H1 (cell line): Measurements from ENCODE around the gene NELFB. TPM values are rescaled to one million over a fixed set of nuclear protein-coding genes. Genes with fewer than 3 reads are reported as not detected.
A peak's percentile ranks its signal among the peaks of the same experiment; 100 is the strongest.

Experiments
- BCL11A ChIP-seq, 2 experiments: IDR thresholded peaks; one replicate each; pipeline ENCODE4 v1.6.1; 2011; ENCODE audit warnings: low read depth in 2 of 2, low read length in 2 of 2, mild to moderate bottlenecking in 2 of 2
- CTBP2 ChIP-seq: IDR thresholded peaks from 2 replicates; pipeline ENCODE4 v1.7.0; 2011; ENCODE audit warnings: borderline replicate concordance, mild to moderate bottlenecking, moderate library complexity, mixed read lengths, low read length; ENCODE audit not compliant: insufficient read depth, insufficient read length
- EP300 ChIP-seq, 2 experiments: IDR thresholded peaks; 1 replicate in 1 of 2; 2 replicates in 1 of 2; pipeline ENCODE4 v1.6.1; 2011 to 2012; ENCODE audit warnings: low read depth in 2 of 2, low read length in 2 of 2, mild to moderate bottlenecking in 2 of 2, borderline replicate concordance in 1 of 2, inconsistent platforms in 1 of 2, moderate library complexity in 1 of 2
- FOSL1 ChIP-seq: IDR thresholded peaks from 2 replicates; pipeline ENCODE4 v1.6.1; 2011; ENCODE audit warnings: mild to moderate bottlenecking, low read depth, low read length, moderate library complexity; ENCODE audit not compliant: insufficient read depth
- SP4 ChIP-seq: IDR thresholded peaks from 2 replicates; pipeline ENCODE4 v1.6.1; 2012; ENCODE audit warnings: low read length, inconsistent platforms
- polyA plus RNA-seq, 7 experiments: library from polyadenylated mRNA; depleted of rRNA in 3 of 7; stranded (reverse) in 5 of 7; unstranded in 2 of 7; fragments of >200 nt in 5 of 7; fragments of 200-250 nt in 2 of 7; gene quantifications; 1 replicate in 5 of 7; 2 replicates in 1 of 7; 4 replicates in 1 of 7; pipeline versions ENCODE4 v1.2.1 to v1.2.3, GENCODE V29; 2011 to 2013; ENCODE audit warnings: missing spikeins in 2 of 7, mixed read lengths in 2 of 7
- total RNA-seq: library from RNA; stranded (reverse); fragmentation: NEBNext Ultra II Directional; extraction: Animal tissue kit (Norgen Biotek cat#: 25700); gene quantifications from 2 replicates; pipeline ENCODE4 v1.2.1, GENCODE V29; 2021
- TF ChIP-seq, protein P1 (sequence below), 3 experiments: IDR thresholded peaks; 1 replicate in 2 of 3; 2 replicates in 1 of 3; pipeline versions ENCODE4 v1.5.1 to v1.6.1; 2011; ENCODE audit warnings: low read length in 3 of 3, mild to moderate bottlenecking in 3 of 3, inconsistent platforms in 2 of 3, low read depth in 1 of 3, moderate library complexity in 1 of 3; ENCODE audit not compliant: insufficient read depth in 1 of 3; ENCODE audit errors: control extremely low read depth in 1 of 3

Gene NELFB
- total and polyA plus RNA-seq, 2 of the 8 experiments (the other 6 are each of a cell fraction or from before 2014, with no cell fraction given), result 57.6 to 78.0 TPM

DNA sequence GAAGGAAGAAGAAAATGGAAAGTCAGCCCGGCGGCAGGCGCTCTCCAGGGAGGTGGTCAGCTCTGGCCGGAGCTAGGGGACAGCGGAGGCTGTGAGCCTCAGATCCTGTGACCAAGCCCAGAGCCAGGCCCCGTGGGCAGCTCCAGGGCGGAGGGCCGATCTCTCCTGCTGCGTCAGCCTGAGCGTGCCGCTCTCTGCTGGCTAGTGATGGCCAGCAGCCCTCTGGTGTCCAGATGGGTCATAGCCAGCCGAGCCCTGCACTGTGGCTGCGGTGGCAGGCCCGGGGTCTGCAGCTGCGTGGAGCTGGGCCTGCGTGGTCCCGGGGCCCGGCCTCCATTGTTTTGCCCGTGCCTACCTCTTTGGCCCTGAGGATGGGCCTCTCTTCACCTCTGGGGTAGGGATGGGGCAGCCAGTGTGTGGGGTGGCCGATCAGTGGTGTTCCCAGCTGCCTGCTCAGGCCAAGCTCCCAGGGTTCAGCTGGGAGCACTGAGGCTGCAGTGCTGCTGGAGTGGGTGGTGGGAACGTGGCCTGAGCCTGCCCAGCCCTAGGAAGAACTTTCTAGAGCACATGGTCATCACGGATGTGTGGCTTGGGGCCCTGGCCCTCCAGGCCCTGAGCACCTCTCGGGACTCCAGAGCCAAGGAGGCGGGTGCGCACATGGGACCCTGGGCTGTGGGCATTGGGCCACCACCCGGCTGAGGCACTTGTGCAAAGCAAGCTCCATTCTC lies 64.0 kb downstream of the NELFB start (continued):
- TF ChIP-seq, protein P1, sequence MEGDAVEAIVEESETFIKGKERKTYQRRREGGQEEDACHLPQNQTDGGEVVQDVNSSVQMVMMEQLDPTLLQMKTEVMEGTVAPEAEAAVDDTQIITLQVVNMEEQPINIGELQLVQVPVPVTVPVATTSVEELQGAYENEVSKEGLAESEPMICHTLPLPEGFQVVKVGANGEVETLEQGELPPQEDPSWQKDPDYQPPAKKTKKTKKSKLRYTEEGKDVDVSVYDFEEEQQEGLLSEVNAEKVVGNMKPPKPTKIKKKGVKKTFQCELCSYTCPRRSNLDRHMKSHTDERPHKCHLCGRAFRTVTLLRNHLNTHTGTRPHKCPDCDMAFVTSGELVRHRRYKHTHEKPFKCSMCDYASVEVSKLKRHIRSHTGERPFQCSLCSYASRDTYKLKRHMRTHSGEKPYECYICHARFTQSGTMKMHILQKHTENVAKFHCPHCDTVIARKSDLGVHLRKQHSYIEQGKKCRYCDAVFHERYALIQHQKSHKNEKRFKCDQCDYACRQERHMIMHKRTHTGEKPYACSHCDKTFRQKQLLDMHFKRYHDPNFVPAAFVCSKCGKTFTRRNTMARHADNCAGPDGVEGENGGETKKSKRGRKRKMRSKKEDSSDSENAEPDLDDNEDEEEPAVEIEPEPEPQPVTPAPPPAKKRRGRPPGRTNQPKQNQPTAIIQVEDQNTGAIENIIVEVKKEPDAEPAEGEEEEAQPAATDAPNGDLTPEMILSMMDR (IDR thresholded peaks at IDR 0.05; ENCODE audit: control extremely low read depth in 1 of 3, insufficient read depth in 1 of 3, low read depth in 1 of 3, low read length in 3 of 3), result peak in 2 of 3 experiments; percentile 61 to 84; a peak in 3 of 4 replicates
- TF ChIP-seq CTBP2, result no peak
- TF ChIP-seq FOSL1, result 0 out of 2 replicates have a peak, but pooled peaks have one; percentile 14
- TF ChIP-seq BCL11A (IDR thresholded peaks at IDR 0.05; ENCODE audit: low read depth in 2 of 2, low read length in 2 of 2), result no peak
- TF ChIP-seq SP4, result no peak
- TF ChIP-seq EP300 (IDR thresholded peaks at IDR 0.05; ENCODE audit: borderline replicate concordance in 1 of 2, low read depth in 2 of 2, low read length in 2 of 2), result no peak
